ENCODE results near the gene U2AF1L4.
A peak's percentile ranks its signal among the peaks of the same experiment; 100 is the strongest.

U2AF1L4 gene

GRCh38 chr19:35712567-35713505, 32.4 kb downstream of the U2AF1L4 start:
- DNase-seq (ENCODE audit: low spot score), result no peak

- no peak for DNase-seq (ENCODE audit: low spot score)
Measured at GRCh38 chr19:35710784-35711723, 34.2 kb downstream of the U2AF1L4 start.

GRCh38 chr19:35708391-35708790, 36.8 kb downstream of the U2AF1L4 start:
- DNase-seq (ENCODE audit: low spot score), result no peak

GRCh38 chr19:35704218-35704617, 41.0 kb downstream of the U2AF1L4 start, which contains the start of gene ZBTB32:
Gene ZBTB32, plus strand, starts transcription at chr19:35704558. Its CDS starts 10,069 bp downstream, at chr19:35714627.
- no peak for DNase-seq (ENCODE audit: low spot score)

GRCh38 chr19:35703343-35703742, 41.9 kb downstream of the U2AF1L4 start:
- no peak for DNase-seq (ENCODE audit: low spot score)

GRCh38 chr19:35702223-35703012, 42.8 kb downstream of the U2AF1L4 start:
- peak; percentile 95 for DNase-seq (ENCODE audit: low spot score)

GRCh38 chr19:35696835-35697234, 48.4 kb downstream of the U2AF1L4 start:
- no peak for DNase-seq (ENCODE audit: low spot score)

- DNase-seq (ENCODE audit: low spot score), result no peak
Measured at GRCh38 chr19:35695895-35696422, 49.3 kb downstream of the U2AF1L4 start.

GRCh38 chr19:35693835-35694599, 51.2 kb downstream of the U2AF1L4 start:
- DNase-seq (ENCODE audit: low spot score), result peak; percentile 88

- no peak for DNase-seq (ENCODE audit: low spot score)
Measured at GRCh38 chr19:35693422-35693821, 51.8 kb downstream of the U2AF1L4 start.
